H1 (cell line): ENCODE data around the gene LINC01488. TPM values are rescaled to one million over a fixed set of nuclear protein-coding genes. Genes with fewer than 3 reads are reported as not detected.

Source experiments
- CTCF ChIA-PET: fragments of 300-600 bp; sonication (Branson Sonifier 250); formaldehyde crosslinking; loops from one replicate; lab custom pipeline; 2021; ENCODE audit not compliant: partially characterized antibody; lab: Charles Lee
- POLR2A ChIA-PET: fragments of 300-600 bp; sonication (Branson Sonifier 250); formaldehyde crosslinking; loops from one replicate; lab custom pipeline; 2021; ENCODE audit warnings: inconsistent platforms; ENCODE audit not compliant: partially characterized antibody; lab: Charles Lee
- DNase-seq, 2 experiments: peaks; one replicate each; pipeline versions ENCODE4 v3.0.0 to v3.0.0-alpha.2; 2010 to 2022; ENCODE audit warnings: low spot score in 2 of 2, low read depth in 1 of 2, mixed read lengths in 1 of 2
- FAIRE-seq: peaks from 2 replicates; lab custom pipeline; 2011; peaks lifted over from hg19 to GRCh38; lab: Jason Lieb, UNC
- H2AFZ ChIP-seq: 2 replicates; pipeline ENCODE4 v1.8.1; 2012; ENCODE audit warnings: low read length, inconsistent platforms
- H2AK5ac ChIP-seq: 2 replicates; pipeline ENCODE4 v1.6.1; 2013; ENCODE audit warnings: low read depth, low read length
- H2BK120ac ChIP-seq: replicated peaks from 2 replicates; pipeline ENCODE3; 2013; ENCODE audit warnings: low read depth, low read length, inconsistent platforms
- H2BK12ac ChIP-seq: 2 replicates; pipeline ENCODE4 v1.6.1; 2013; ENCODE audit warnings: low read depth, low read length
- H2BK15ac ChIP-seq: 2 replicates; pipeline ENCODE4 v1.6.1; 2013; ENCODE audit warnings: low read length
- H2BK20ac ChIP-seq: 2 replicates; pipeline ENCODE4 v1.6.1; 2013; ENCODE audit warnings: low read length
- H2BK5ac ChIP-seq: 2 replicates; pipeline ENCODE4 v1.6.1; 2013; ENCODE audit warnings: low read depth, low read length
- H3K14ac ChIP-seq: 2 replicates; pipeline ENCODE4 v1.6.1; 2013; ENCODE audit warnings: inconsistent platforms; ENCODE audit not compliant: insufficient read length
- H3K18ac ChIP-seq: 2 replicates; pipeline ENCODE4 v1.6.1; 2013; ENCODE audit warnings: low read length; ENCODE audit errors: extremely low read depth
- H3K23ac ChIP-seq: 2 replicates; pipeline ENCODE4 v1.6.1; 2013; ENCODE audit warnings: inconsistent platforms; ENCODE audit not compliant: insufficient read length
- H3K23me2 ChIP-seq: 2 replicates; pipeline ENCODE4 v1.6.1; 2013; ENCODE audit warnings: low read depth, low read length
- H3K27ac ChIP-seq: 2 replicates; pipeline ENCODE4 v1.6.1; 2011; ENCODE audit warnings: low read depth, low read length, inconsistent platforms
- H3K27me3 ChIP-seq, 4 experiments: replicated peaks in 1 of 4; 1 replicate in 1 of 4; 2 replicates in 3 of 4; pipeline versions ENCODE4 v1.6.1 to v1.8.1; 2011 to 2013; ENCODE audit warnings: low read length in 3 of 4, mild to moderate bottlenecking in 3 of 4, inconsistent platforms in 2 of 4, mixed read lengths in 2 of 4, moderate library complexity in 1 of 4; ENCODE audit not compliant: control insufficient read depth in 3 of 4, insufficient read depth in 3 of 4; ENCODE audit errors: extremely low read depth in 1 of 4
- H3K36me3 ChIP-seq, 4 experiments: 2 replicates each; pipeline versions ENCODE4 v1.6.1 to v1.8.1; 2011 to 2013; ENCODE audit warnings: mild to moderate bottlenecking in 4 of 4, low read length in 3 of 4, moderate library complexity in 2 of 4, control low read depth in 1 of 4, inconsistent platforms in 1 of 4; ENCODE audit not compliant: insufficient read depth in 4 of 4, control insufficient read depth in 2 of 4
- H3K4ac ChIP-seq: replicated peaks from 2 replicates; pipeline ENCODE3; 2013; ENCODE audit warnings: low read length, low read depth, mixed read lengths, inconsistent platforms; ENCODE audit not compliant: insufficient read length
- H3K4me1 ChIP-seq, 4 experiments: replicated peaks in 1 of 4; 1 replicate in 1 of 4; 2 replicates in 3 of 4; pipeline versions ENCODE4 v1.6.1 to v1.8.1; 2011 to 2013; ENCODE audit warnings: low read length in 3 of 4, inconsistent platforms in 2 of 4, mixed read lengths in 1 of 4; ENCODE audit not compliant: insufficient read depth in 4 of 4, control insufficient read depth in 3 of 4
- H3K4me2 ChIP-seq, 2 experiments: 2 replicates each; pipeline versions ENCODE4 v1.6.1 to v1.8.1; 2011 to 2013; ENCODE audit warnings: low read depth in 2 of 2, low read length in 2 of 2, control low read depth in 1 of 2, inconsistent platforms in 1 of 2, mild to moderate bottlenecking in 1 of 2; ENCODE audit not compliant: insufficient read depth in 1 of 2
- H3K4me3 ChIP-seq, 4 experiments: fragments of 200-600, 300-600 bp in 1 of 4; sonication (generic), shearing (Covaris generic), sonication (Bioruptor Twin) in 1 of 4; 2 replicates each; pipeline versions ENCODE4 v1.5.1 to v1.8.1; 2011 to 2016; ENCODE audit warnings: low read length in 4 of 4, low read depth in 3 of 4, control low read depth in 2 of 4, inconsistent platforms in 2 of 4, mild to moderate bottlenecking in 2 of 4, mixed read lengths in 1 of 4, moderate library complexity in 1 of 4; ENCODE audit not compliant: insufficient read depth in 2 of 4; ENCODE audit errors: extremely low read depth in 1 of 4
- H3K56ac ChIP-seq: replicated peaks from 2 replicates; pipeline ENCODE3; 2013; ENCODE audit warnings: low read depth, mild to moderate bottlenecking, mixed read lengths, low read length, inconsistent platforms; ENCODE audit not compliant: insufficient read length
- H3K79me1 ChIP-seq: 2 replicates; pipeline ENCODE4 v1.6.1; 2013; ENCODE audit warnings: low read depth, low read length, control low read depth
- H3K79me2 ChIP-seq, 2 experiments: 2 replicates each; pipeline versions ENCODE4 v1.6.1 to v1.8.1; 2012 to 2013; ENCODE audit warnings: low read length in 2 of 2, mild to moderate bottlenecking in 2 of 2, inconsistent platforms in 1 of 2; ENCODE audit not compliant: insufficient read depth in 2 of 2, control insufficient read depth in 1 of 2
- H3K9ac ChIP-seq, 4 experiments: replicated peaks in 1 of 4; 1 replicate in 1 of 4; 2 replicates in 3 of 4; pipeline versions ENCODE4 v1.6.1 to v1.8.1; 2011 to 2013; ENCODE audit warnings: low read depth in 3 of 4, low read length in 3 of 4, control low read depth in 2 of 4, mild to moderate bottlenecking in 2 of 4, moderate library complexity in 2 of 4, inconsistent platforms in 1 of 4; ENCODE audit errors: extremely low read depth in 1 of 4
- H3K9me3 ChIP-seq, 2 experiments: 2 replicates each; pipeline versions ENCODE4 v1.6.1 to v1.8.1; 2012 to 2013; ENCODE audit warnings: mild to moderate bottlenecking in 2 of 2, moderate library complexity in 2 of 2, control low read depth in 1 of 2, inconsistent platforms in 1 of 2, low read depth in 1 of 2, low read length in 1 of 2, mixed read lengths in 1 of 2; ENCODE audit not compliant: insufficient read depth in 2 of 2
- H4K20me1 ChIP-seq, 2 experiments: replicated peaks in 1 of 2; 2 replicates each; pipeline versions ENCODE3 to v1.8.1; 2011 to 2013; ENCODE audit warnings: inconsistent platforms in 2 of 2, low read length in 2 of 2, mild to moderate bottlenecking in 1 of 2; ENCODE audit not compliant: insufficient read depth in 2 of 2, control insufficient read depth in 1 of 2
- H4K5ac ChIP-seq: 2 replicates; pipeline ENCODE4 v1.6.1; 2013; ENCODE audit warnings: low read length, low read depth, mixed read lengths, inconsistent platforms; ENCODE audit not compliant: insufficient read length
- H4K8ac ChIP-seq: 2 replicates; pipeline ENCODE4 v1.8.0; 2013; ENCODE audit warnings: mild to moderate bottlenecking, moderate library complexity, low read length, inconsistent platforms; ENCODE audit not compliant: insufficient read depth; ENCODE audit errors: extremely low read depth
- H4K91ac ChIP-seq: replicated peaks from 2 replicates; pipeline ENCODE3; 2013; ENCODE audit warnings: low read length, mixed read lengths, inconsistent platforms; ENCODE audit not compliant: insufficient read length
- BRCA1 ChIP-seq: IDR thresholded peaks from 2 replicates; pipeline ENCODE4 v1.6.1; 2012; ENCODE audit warnings: low read depth, low read length, improper control_type of control experiment
- CBX5 ChIP-seq: fragments of 300-800, 300-1000 bp; sonication (generic); IDR thresholded peaks from 2 replicates; pipeline ENCODE4 v1.7.1; 2016; ENCODE audit warnings: antibody characterized with exemption, low read length, low read depth
- CHD1 ChIP-seq: IDR thresholded peaks from 2 replicates; pipeline ENCODE4 v1.6.1; 2012; ENCODE audit warnings: low read depth, low read length, improper control_type of control experiment
- CTBP2 ChIP-seq: IDR thresholded peaks from 2 replicates; pipeline ENCODE4 v1.7.0; 2011; ENCODE audit warnings: borderline replicate concordance, mild to moderate bottlenecking, moderate library complexity, mixed read lengths, low read length; ENCODE audit not compliant: insufficient read depth, insufficient read length
- FOSL1 ChIP-seq: IDR thresholded peaks from 2 replicates; pipeline ENCODE4 v1.6.1; 2011; ENCODE audit warnings: mild to moderate bottlenecking, low read depth, low read length, moderate library complexity; ENCODE audit not compliant: insufficient read depth
- KDM5A ChIP-seq: fragments of 200-600 bp; IDR thresholded peaks from 2 replicates; pipeline ENCODE4 v1.7.1; 2012; ENCODE audit warnings: mild to moderate bottlenecking, low read length, inconsistent platforms, mixed read lengths
- RNF2 ChIP-seq: fragments of 200-900, 300-1000 bp; sonication (generic); IDR thresholded peaks from 2 replicates; pipeline ENCODE4 v1.7.1; 2016; ENCODE audit warnings: borderline replicate concordance, low read depth, mild to moderate bottlenecking, antibody characterized with exemption, low read length; ENCODE audit not compliant: poor library complexity, severe bottlenecking; ENCODE audit errors: missing control alignments
- RXRA ChIP-seq: IDR thresholded peaks from 2 replicates; pipeline ENCODE4 v1.6.1; 2011; ENCODE audit warnings: low read depth, mild to moderate bottlenecking, low read length, moderate library complexity; ENCODE audit not compliant: insufficient read depth
- TAF7 ChIP-seq: optimal IDR thresholded peaks from 2 replicates; pipeline ENCODE3; 2011; ENCODE audit warnings: low read depth, mild to moderate bottlenecking, inconsistent platforms, low read length, moderate library complexity, borderline replicate concordance
- TBP ChIP-seq: IDR thresholded peaks from 2 replicates; pipeline ENCODE4 v1.6.1; 2011; ENCODE audit warnings: low read depth, low read length, improper control_type of control experiment
- TCF12 ChIP-seq: IDR thresholded peaks from 2 replicates; pipeline ENCODE4 v1.6.1; 2011; ENCODE audit warnings: low read depth, mild to moderate bottlenecking, low read length
- TEAD4 ChIP-seq: IDR thresholded peaks from 2 replicates; pipeline ENCODE4 v1.6.1; 2012; ENCODE audit warnings: low read depth, low read length, inconsistent platforms, mixed read lengths
- YY1 ChIP-seq: IDR thresholded peaks from 2 replicates; pipeline ENCODE4 v1.6.1; 2011; ENCODE audit warnings: low read depth, mild to moderate bottlenecking, low read length
- WGBS, 2 experiments: shearing (Covaris generic) in 1 of 2; methylation state at CpG; one replicate each; pipeline versions ENCODE4 v1.1.6 to v1.1.7; 2013 to 2015; ENCODE audit warnings: low lambda C conversion rate in 2 of 2, mixed read lengths in 2 of 2, inconsistent platforms in 1 of 2, low coverage in 1 of 2, missing lambda C conversion rate in 1 of 2; ENCODE audit not compliant: insufficient replicate concordance in 2 of 2, insufficient coverage in 1 of 2, insufficient read length in 1 of 2; ENCODE audit errors: extremely low coverage in 1 of 2, missing lambda C conversion rate in 1 of 2; 5-methylcytosine and 5-hydroxymethylcytosine counted together
- polyA plus RNA-seq, 7 experiments: library from polyadenylated mRNA; depleted of rRNA in 3 of 7; stranded (reverse) in 5 of 7; unstranded in 2 of 7; fragments of >200 nt in 5 of 7; fragments of 200-250 nt in 2 of 7; gene quantifications; 1 replicate in 5 of 7; 2 replicates in 1 of 7; 4 replicates in 1 of 7; pipeline versions ENCODE4 v1.2.1 to v1.2.3, GENCODE V29; 2011 to 2013; ENCODE audit warnings: missing spikeins in 2 of 7, mixed read lengths in 2 of 7
- total RNA-seq: library from RNA; stranded (reverse); fragmentation: NEBNext Ultra II Directional; extraction: Animal tissue kit (Norgen Biotek cat#: 25700); gene quantifications from 2 replicates; pipeline ENCODE4 v1.2.1, GENCODE V29; 2021

The LINC01488 gene
- total and polyA plus RNA-seq, 2 of the 8 experiments (the other 6 are each of a cell fraction or from before 2014, with no cell fraction given): not detected

DNA sequence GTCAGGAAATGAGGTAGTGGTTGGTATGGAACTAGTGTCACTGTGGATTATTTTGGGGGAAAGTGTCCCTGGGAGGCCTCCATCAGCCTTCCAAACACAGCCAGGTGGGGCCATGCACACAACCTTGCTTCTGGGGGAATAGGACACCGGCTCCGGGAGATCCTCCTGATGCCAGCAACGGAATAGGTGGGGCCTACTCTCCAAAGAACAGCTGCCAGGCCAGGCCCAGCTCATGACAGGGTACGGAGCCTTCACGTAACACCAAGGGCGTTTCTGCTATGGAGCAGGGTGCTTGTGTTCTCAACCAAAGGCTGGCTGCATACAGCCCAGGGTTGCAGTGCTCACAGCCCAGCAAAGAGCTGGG lies 30.6 kb upstream of the LINC01488 start:
- Histone ChIP-seq H2BK120ac (no peak overlapping the region), H3K9me3 (no peaks in the 10 kb centered on the region), H3K27me3 (no peaks in the 10 kb centered on the region), H3K18ac (no peak overlapping the region), H3K36me3 (no peaks in the 10 kb centered on the region), H3K4me1 (peaks cover 0 to 2% (median 0%) of the 10 kb centered on the region in 4 experiments; a peak in 1 of 7 replicates), H3K14ac (no peak overlapping the region), H2AFZ (no peak overlapping the region), H3K79me2 (no peaks in the 10 kb centered on the region), H2BK5ac (no peak overlapping the region), H3K9ac (no peak overlapping the region), H3K23ac (no peak overlapping the region), H3K27ac (no peak overlapping the region), H4K5ac (no peak overlapping the region), H3K79me1 (no peaks in the 10 kb centered on the region), H3K4me3 (no peak overlapping the region), H3K4me2 (no peak overlapping the region), H2BK12ac (no peak overlapping the region), H4K91ac (no peak overlapping the region), H3K23me2 (peaks cover 2% of the 10 kb centered on the region; the same call in 1 of the 2 replicates), H2BK20ac (no peak overlapping the region), H3K4ac (no peak overlapping the region), H2BK15ac (no peak overlapping the region), H2AK5ac (no peak overlapping the region), H3K56ac (no peak overlapping the region), H4K20me1 (peaks cover 0 to 1% of the 10 kb centered on the region in 2 experiments), H4K8ac (no peak overlapping the region)
- FAIRE-seq: no peak
- WGBS, 2 experiments: 85% methylated on average over 6 of the region's 6 CpGs; no CpG with 5 or more reads in 1 of the 2 experiments
- DNase-seq: no peak
- POLR2A ChIA-PET: no interaction called here
- TF ChIP-seq CHD1: no peak
- no peak for TF ChIP-seq TBP
- no peak for TF ChIP-seq FOSL1
- TF ChIP-seq CTBP2: no peak
- TF ChIP-seq TCF12: no peak
- TF ChIP-seq KDM5A: no peak
- TF ChIP-seq RNF2: no peak
- no peak for TF ChIP-seq BRCA1
- no peak for TF ChIP-seq RXRA
- no peak for TF ChIP-seq CBX5
- TF ChIP-seq TEAD4: no peak
- TF ChIP-seq TAF7: no peak
- no peak for TF ChIP-seq YY1
- CTCF ChIA-PET: interaction anchor here (1.4 to 3.6 kb wide), 2 partner anchors 15 to 319 kb away, joined by 5 to 12 read pairs; no protein-coding TSS in a partner anchor
